CD8-positive, alpha-beta memory T cell (primary cell): Measurements from ENCODE around the gene ENHO. TPM values are rescaled to one million over a fixed set of nuclear protein-coding genes. Genes with fewer than 3 reads are reported as not detected.
A peak's percentile ranks its signal among the peaks of the same experiment; 100 is the strongest.

ENCODE experiments used
- CTCF ChIA-PET: fragments of 350-600 bp; sonication (Branson Sonifier 250); formaldehyde crosslinking; loops from one replicate; lab custom pipeline; 2021; ENCODE audit warnings: antibody characterized with exemption; lab: Charles Lee
- POLR2A ChIA-PET: fragments of 350-600 bp; sonication (Branson Sonifier 250); formaldehyde crosslinking; loops from one replicate; lab custom pipeline; 2021; ENCODE audit warnings: antibody characterized with exemption; lab: Charles Lee
- DNase-seq, 5 donors: peaks; one replicate each; pipeline versions ENCODE4 v3.0.0 to v3.0.0-alpha.2; 2020 to 2022; ENCODE audit warnings: mixed read lengths in 1 of 5
- H3K27ac ChIP-seq: one replicate; pipeline ENCODE4 v1.7.0; 2013; ENCODE audit warnings: low read depth, mild to moderate bottlenecking, low read length, moderate library complexity
- H3K27me3 ChIP-seq: 2 replicates; pipeline ENCODE4 v1.7.0; 2013; ENCODE audit warnings: low read length, mild to moderate bottlenecking; ENCODE audit not compliant: insufficient read depth, poor library complexity, severe bottlenecking
- H3K36me3 ChIP-seq: 2 replicates; pipeline ENCODE4 v1.7.0; 2013; ENCODE audit warnings: mild to moderate bottlenecking, low read length, moderate library complexity; ENCODE audit not compliant: insufficient read depth
- H3K4me1 ChIP-seq: 2 replicates; pipeline ENCODE4 v1.7.0; 2013; ENCODE audit warnings: mild to moderate bottlenecking, low read length, moderate library complexity; ENCODE audit not compliant: insufficient read depth
- H3K4me3 ChIP-seq: 2 replicates; pipeline ENCODE4 v1.7.0; 2013; ENCODE audit warnings: mild to moderate bottlenecking, low read length
- H3K9me3 ChIP-seq: 2 replicates; pipeline ENCODE4 v1.7.0; 2013; ENCODE audit warnings: mild to moderate bottlenecking, low read length
- H3K27ac Mint-ChIP-seq, 8 donors: one replicate each; pipeline ENCODE4 v1.8.0; 2020 to 2021; ENCODE audit warnings: mixed read lengths in 8 of 8, mild to moderate bottlenecking in 6 of 8, inconsistent platforms in 3 of 8, moderate library complexity in 3 of 8
- H3K27me3 Mint-ChIP-seq, 2 donors: one replicate each; pipeline ENCODE4 v1.8.0; 2020 to 2021; ENCODE audit warnings: mixed read lengths in 2 of 2, mild to moderate bottlenecking in 1 of 2, moderate library complexity in 1 of 2
- H3K36me3 Mint-ChIP-seq, 3 donors: one replicate each; pipeline ENCODE4 v1.8.0; 2020 to 2021; ENCODE audit warnings: mixed read lengths in 3 of 3, inconsistent platforms in 1 of 3, mild to moderate bottlenecking in 1 of 3
- H3K4me1 Mint-ChIP-seq, 3 donors: one replicate each; pipeline ENCODE4 v1.8.0; 2020 to 2021; ENCODE audit warnings: mixed read lengths in 3 of 3, inconsistent platforms in 1 of 3, mild to moderate bottlenecking in 1 of 3
- H3K4me3 Mint-ChIP-seq, 7 donors: one replicate each; pipeline ENCODE4 v1.8.0; 2020 to 2021; ENCODE audit warnings: mixed read lengths in 7 of 7, mild to moderate bottlenecking in 6 of 7, moderate library complexity in 4 of 7, inconsistent platforms in 2 of 7
- H3K9me3 Mint-ChIP-seq, 5 donors: one replicate each; pipeline ENCODE4 v1.8.0; 2020 to 2022; ENCODE audit warnings: mixed read lengths in 5 of 5, mild to moderate bottlenecking in 3 of 5, moderate library complexity in 2 of 5, inconsistent platforms in 1 of 5
- polyA plus RNA-seq: library from polyadenylated mRNA; unstranded; fragments of 300-500 nt; fragmentation: Illumina TruSeq; gene quantifications from one replicate; pipeline ENCODE4 v1.2.3, GENCODE V29; 2021
- total RNA-seq, 2 experiments: library from RNA; stranded (reverse); gene quantifications; one replicate each; pipeline ENCODE4 v1.2.3, GENCODE V29; 2021

ENHO gene
- total and polyA plus RNA-seq, 3 experiments from 2014 or later = 0.35 to 0.39 TPM; not detected in 1

DNA sequence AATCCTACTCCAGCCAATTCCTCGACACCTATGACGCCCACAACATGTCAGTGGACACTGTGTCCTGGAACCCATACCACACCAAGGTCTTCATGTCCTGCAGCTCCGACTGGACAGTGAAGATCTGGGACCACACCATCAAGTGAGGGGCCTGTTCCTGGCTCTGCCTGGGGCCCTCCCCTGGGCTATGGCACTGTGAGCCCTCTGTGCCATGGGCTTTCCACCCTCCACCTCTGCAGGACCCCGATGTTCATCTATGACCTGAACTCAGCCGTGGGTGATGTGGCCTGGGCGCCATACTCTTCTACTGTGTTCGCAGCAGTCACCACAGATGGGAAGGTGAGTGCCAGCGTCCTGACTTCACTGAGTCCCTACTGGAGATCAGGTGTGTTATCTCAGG lies 8.4 kb downstream of the ENHO start:
- no peak overlapping the region for H3K27ac Mint-ChIP-seq
- Histone ChIP-seq H3K4me3 (no peak overlapping the region), H3K27me3 (no peaks in the 10 kb centered on the region), H3K4me1 (no peaks in the 10 kb centered on the region), H3K27ac (no peak overlapping the region), H3K36me3 (no peaks in the 10 kb centered on the region), H3K9me3 (no peaks in the 10 kb centered on the region)
- no peaks in the 10 kb centered on the region for H3K27me3 Mint-ChIP-seq
- DNase-seq = no peak
- H3K36me3 Mint-ChIP-seq = no peaks in the 10 kb centered on the region
- ChIA-PET CTCF (interaction anchor here (1.9 kb wide), 1 partner anchor 14 kb away, joined by 7 read pairs; no protein-coding TSS in a partner anchor), POLR2A (no interaction called here)
- no peaks in the 10 kb centered on the region for H3K4me1 Mint-ChIP-seq
- H3K4me3 Mint-ChIP-seq = no peak overlapping the region
- no peaks in the 10 kb centered on the region for H3K9me3 Mint-ChIP-seq

DNA sequence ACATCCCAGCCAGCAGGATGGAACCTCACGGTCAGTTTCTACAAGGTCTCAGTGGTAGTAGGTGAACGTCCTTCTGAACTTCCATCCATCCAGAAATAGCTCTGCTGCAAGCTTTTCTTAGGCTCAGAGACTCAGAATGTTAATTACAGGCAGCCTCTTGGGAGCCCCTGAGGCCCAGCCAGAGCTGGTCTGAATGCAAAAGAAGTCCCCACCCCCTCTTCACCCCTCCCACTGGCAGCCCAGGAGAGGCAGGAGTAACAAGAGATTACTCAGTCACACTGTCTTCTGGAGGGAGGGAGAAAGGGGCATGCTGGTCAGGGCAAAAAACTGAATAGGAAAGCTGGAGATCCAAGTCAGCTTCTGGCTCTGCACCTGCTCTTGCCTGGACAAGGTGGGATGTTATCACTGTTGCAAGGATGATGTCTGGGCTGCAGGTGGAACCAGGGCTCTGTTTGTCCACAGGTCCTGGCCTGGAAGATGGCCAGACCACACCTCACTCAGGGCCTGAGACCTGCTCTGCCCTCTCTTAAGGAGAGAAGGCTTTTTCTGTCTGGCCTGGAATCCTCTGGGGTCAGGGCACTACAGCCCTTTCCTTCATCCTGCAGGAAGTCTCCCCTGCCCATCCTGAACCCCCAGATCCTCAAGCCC lies 9.1 kb downstream of the ENHO start:
- Mint-ChIP-seq H3K36me3 (no peaks in the 10 kb centered on the region), H3K4me3 (no peak overlapping the region), H3K27me3 (no peaks in the 10 kb centered on the region), H3K4me1 (no peaks in the 10 kb centered on the region), H3K27ac (no peak overlapping the region), H3K9me3 (no peaks in the 10 kb centered on the region)
- no peak for DNase-seq
- H3K27me3 ChIP-seq = no peaks in the 10 kb centered on the region
- no peaks in the 10 kb centered on the region for H3K36me3 ChIP-seq
- CTCF ChIA-PET = interaction anchor here (1.9 kb wide), 1 partner anchor 13 kb away, joined by 7 read pairs; no protein-coding TSS in a partner anchor
- H3K27ac ChIP-seq = no peak overlapping the region
- no peak overlapping the region for H3K4me3 ChIP-seq
- POLR2A ChIA-PET = no interaction called here
- H3K9me3 ChIP-seq = no peaks in the 10 kb centered on the region
- no peaks in the 10 kb centered on the region for H3K4me1 ChIP-seq

- no peaks in the 10 kb centered on the region for H3K36me3 ChIP-seq
- H3K27me3 Mint-ChIP-seq = no peaks in the 10 kb centered on the region
- H3K36me3 Mint-ChIP-seq = no peaks in the 10 kb centered on the region
- H3K4me3 Mint-ChIP-seq = no peak overlapping the region
- H3K27ac Mint-ChIP-seq = no peak overlapping the region
- no peaks in the 10 kb centered on the region for H3K27me3 ChIP-seq
- H3K4me1 ChIP-seq = no peaks in the 10 kb centered on the region
- H3K27ac ChIP-seq = no peak overlapping the region
- DNase-seq = no peak
- no peaks in the 10 kb centered on the region for H3K4me1 Mint-ChIP-seq
- H3K4me3 ChIP-seq = no peak overlapping the region
- no peaks in the 10 kb centered on the region for H3K9me3 ChIP-seq
- ChIA-PET CTCF (interaction anchor here (1.2 to 1.9 kb wide), 3 partner anchors 11 to 16 kb away, joined by 3 to 7 read pairs (median 3); no protein-coding TSS in a partner anchor), POLR2A (no interaction called here)
- no peaks in the 10 kb centered on the region for H3K9me3 Mint-ChIP-seq
Observed at GRCh38 chr9:34512131-34513078, 10.4 kb downstream of the ENHO start.

DNA sequence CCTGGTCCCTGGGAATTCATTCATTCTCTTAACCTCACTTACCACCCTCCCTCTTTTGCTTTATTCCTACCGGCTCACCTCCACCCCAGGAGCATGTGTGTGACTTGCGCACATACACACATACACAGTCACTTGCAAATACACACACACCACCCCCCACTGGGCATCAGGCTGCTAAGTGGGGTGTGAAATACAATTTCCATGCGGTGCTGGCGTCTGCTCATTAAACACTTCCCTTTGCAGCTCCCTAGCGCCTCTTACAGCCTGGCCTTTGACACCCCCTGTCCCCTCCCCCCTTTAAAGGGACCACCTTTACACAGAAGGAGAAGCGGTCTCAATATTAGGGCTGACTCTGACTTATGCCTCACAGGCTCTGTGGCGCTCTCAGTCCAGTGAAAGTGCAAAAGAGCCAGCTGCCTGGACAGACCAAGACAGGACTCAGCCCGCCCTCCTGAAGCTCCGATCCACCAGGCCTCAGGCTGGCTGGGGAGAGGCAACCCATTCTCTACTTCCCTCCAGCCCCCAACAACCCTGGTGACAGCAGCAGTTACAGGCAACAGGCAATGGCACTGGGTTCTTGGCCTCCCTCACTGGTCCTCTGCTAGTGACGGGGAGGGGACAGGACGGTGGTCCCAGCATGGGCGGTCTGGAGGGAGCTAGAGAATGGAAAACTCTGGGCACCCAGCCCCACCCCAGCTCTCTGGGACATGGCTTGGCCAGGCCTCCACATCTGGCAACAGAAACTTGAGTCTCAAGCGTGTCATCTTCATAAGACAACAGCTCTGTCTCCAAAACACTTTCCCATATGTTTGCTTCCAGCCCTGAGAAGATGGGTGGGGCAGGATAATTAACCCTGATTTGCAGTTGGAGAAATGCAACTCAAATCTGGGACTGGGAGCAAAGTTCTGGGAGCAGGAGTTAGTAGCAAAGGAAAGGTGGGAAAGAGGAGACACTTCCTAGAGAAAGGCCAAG lies 12.0 kb downstream of the ENHO start:
- H3K4me1 ChIP-seq = no peaks in the 10 kb centered on the region
- POLR2A ChIA-PET = no interaction called here
- no peaks in the 10 kb centered on the region for H3K27me3 ChIP-seq
- no peaks in the 10 kb centered on the region for H3K36me3 ChIP-seq
- no peak for DNase-seq
- H3K27ac Mint-ChIP-seq = no peak overlapping the region
- no peaks in the 10 kb centered on the region for H3K36me3 Mint-ChIP-seq
- no peak overlapping the region for H3K27ac ChIP-seq
- peaks cover 2 to 8% of the 10 kb centered on the region in 2 donors for H3K27me3 Mint-ChIP-seq
- H3K9me3 ChIP-seq = no peaks in the 10 kb centered on the region
- no peak overlapping the region for H3K4me3 ChIP-seq
- no peaks in the 10 kb centered on the region for H3K9me3 Mint-ChIP-seq
- CTCF ChIA-PET = interaction anchor here (0.6 to 1.4 kb wide), 3 partner anchors 11 to 32 kb away, joined by 3 read pairs; no protein-coding TSS in a partner anchor
- H3K4me3 Mint-ChIP-seq = no peak overlapping the region
- H3K4me1 Mint-ChIP-seq = no peaks in the 10 kb centered on the region

GRCh38 chr9:34508951-34509350 lies 13.8 kb downstream of the ENHO start:
- Histone ChIP-seq H3K27ac (no peak overlapping the region), H3K4me1 (no peaks in the 10 kb centered on the region), H3K4me3 (no peak overlapping the region), H3K27me3 (no peaks in the 10 kb centered on the region), H3K36me3 (no peaks in the 10 kb centered on the region), H3K9me3 (no peaks in the 10 kb centered on the region)
- H3K9me3 Mint-ChIP-seq = no peaks in the 10 kb centered on the region
- peaks cover 10 to 14% of the 10 kb centered on the region in 2 donors for H3K27me3 Mint-ChIP-seq
- ChIA-PET CTCF (no interaction called here), POLR2A (no interaction called here)
- H3K27ac Mint-ChIP-seq = peak overlapping the region in 1 of 8 donors; percentile 9
- DNase-seq = no peak
- no peaks in the 10 kb centered on the region for H3K36me3 Mint-ChIP-seq
- H3K4me1 Mint-ChIP-seq = no peaks in the 10 kb centered on the region
- H3K4me3 Mint-ChIP-seq = no peak overlapping the region

DNA sequence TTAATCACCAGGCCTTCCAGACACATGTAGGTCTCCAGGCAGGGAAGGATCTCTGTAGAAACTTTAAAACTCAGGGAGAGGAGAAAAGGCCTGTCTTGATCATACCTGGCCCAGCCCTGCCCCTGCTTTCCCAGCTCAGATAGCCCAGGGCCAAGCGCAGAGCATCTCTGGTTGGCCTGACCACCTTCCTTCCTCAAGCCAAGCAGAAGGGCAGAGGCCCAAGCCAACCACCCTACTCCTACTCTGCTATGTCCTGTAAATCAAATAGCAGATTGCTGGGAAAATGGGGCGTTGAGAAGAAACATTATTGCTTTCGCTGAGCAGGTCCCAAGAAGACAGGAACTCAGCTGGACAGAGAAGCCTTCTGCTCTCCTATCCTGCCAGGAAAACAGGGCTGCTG lies 14.3 kb downstream of the ENHO start:
- no peaks in the 10 kb centered on the region for H3K36me3 Mint-ChIP-seq
- H3K36me3 ChIP-seq = no peaks in the 10 kb centered on the region
- H3K4me3 Mint-ChIP-seq = no peak overlapping the region
- no peak for DNase-seq
- H3K4me1 Mint-ChIP-seq = no peaks in the 10 kb centered on the region
- CTCF ChIA-PET = no interaction called here
- no peaks in the 10 kb centered on the region for H3K9me3 Mint-ChIP-seq
- H3K4me1 ChIP-seq = no peaks in the 10 kb centered on the region
- POLR2A ChIA-PET = no interaction called here
- no peak overlapping the region for H3K27ac ChIP-seq
- no peaks in the 10 kb centered on the region for H3K27me3 ChIP-seq
- H3K27ac Mint-ChIP-seq = no peak overlapping the region
- H3K27me3 Mint-ChIP-seq = peaks cover 10 to 14% of the 10 kb centered on the region in 2 donors
- H3K9me3 ChIP-seq = no peaks in the 10 kb centered on the region
- no peak overlapping the region for H3K4me3 ChIP-seq

DNA sequence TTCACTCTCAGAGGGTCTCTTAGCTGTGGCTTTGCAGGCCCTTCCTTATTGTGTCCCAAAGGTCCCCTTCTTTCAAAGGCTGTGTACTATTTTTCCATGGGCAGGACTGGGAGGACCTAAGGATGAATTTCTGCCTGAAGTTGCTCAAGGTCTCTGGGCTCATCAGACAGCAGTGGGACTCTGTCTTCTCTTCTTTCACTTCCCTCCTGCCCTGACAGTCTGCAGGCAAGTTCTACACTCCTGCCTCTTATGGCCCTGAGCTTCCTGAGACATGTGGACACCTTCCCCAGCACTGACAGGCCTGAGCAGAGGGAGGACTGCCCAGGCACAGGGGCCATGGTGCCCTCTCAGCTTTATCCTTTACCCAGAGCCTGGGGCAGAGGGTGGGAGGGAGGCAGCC lies 14.8 kb downstream of the ENHO start:
- H3K4me1 Mint-ChIP-seq = no peaks in the 10 kb centered on the region
- CTCF ChIA-PET = no interaction called here
- no peaks in the 10 kb centered on the region for H3K9me3 Mint-ChIP-seq
- Histone ChIP-seq H3K36me3 (no peaks in the 10 kb centered on the region), H3K27ac (no peak overlapping the region), H3K27me3 (no peaks in the 10 kb centered on the region), H3K4me3 (no peak overlapping the region), H3K4me1 (no peaks in the 10 kb centered on the region), H3K9me3 (no peaks in the 10 kb centered on the region)
- no peak for DNase-seq
- peaks cover 10 to 14% of the 10 kb centered on the region in 2 donors for H3K27me3 Mint-ChIP-seq
- no peak overlapping the region for H3K27ac Mint-ChIP-seq
- POLR2A ChIA-PET = no interaction called here
- H3K36me3 Mint-ChIP-seq = no peaks in the 10 kb centered on the region
- no peak overlapping the region for H3K4me3 Mint-ChIP-seq
